ENCODE measurements around the gene ANKRD9.

The ANKRD9 gene

GRCh38 chr14:102512793-102513300 lies 3.3 kb upstream of the ANKRD9 start:
- DNase-seq (ENCODE audit: low read depth in 2 of 2): no peak

GRCh38 chr14:102511538-102511937 lies 2.0 kb upstream of the ANKRD9 start:
- no peak for DNase-seq (ENCODE audit: low read depth in 2 of 2)

GRCh38 chr14:102510616-102511520 lies 1.3 kb upstream of the ANKRD9 start:
- no peak for DNase-seq (ENCODE audit: low read depth in 2 of 2)

GRCh38 chr14:102508774-102509745 lies 516 bp downstream of the ANKRD9 start:
- DNase-seq (ENCODE audit: low read depth in 2 of 2): no peak

- DNase-seq (ENCODE audit: low read depth in 2 of 2): no peak
These were observed 1.2 kb downstream of the ANKRD9 start for GRCh38 chr14:102508410-102508773.

GRCh38 chr14:102507857-102508312 lies 1.7 kb downstream of the ANKRD9 start:
- DNase-seq (ENCODE audit: low read depth in 2 of 2): no peak

- no peak for DNase-seq (ENCODE audit: low read depth in 2 of 2)
These were observed 2.3 kb downstream of the ANKRD9 start for GRCh38 chr14:102507081-102507856.

- DNase-seq (ENCODE audit: low read depth in 2 of 2): no peak
These were observed 3.0 kb downstream of the ANKRD9 start for GRCh38 chr14:102506626-102506925.

- no peak for DNase-seq (ENCODE audit: low read depth in 2 of 2)
These were observed 3.6 kb downstream of the ANKRD9 start for GRCh38 chr14:102505775-102506625.

- no peak for DNase-seq (ENCODE audit: low read depth in 2 of 2)
These were observed 4.5 kb downstream of the ANKRD9 start for GRCh38 chr14:102505000-102505619.

GRCh38 chr14:102504328-102504999 lies 5.1 kb downstream of the ANKRD9 start:
- no peak for DNase-seq (ENCODE audit: low read depth in 2 of 2)

GRCh38 chr14:102503641-102504327 lies 5.8 kb downstream of the ANKRD9 start:
- DNase-seq (ENCODE audit: low read depth in 2 of 2): no peak

- DNase-seq (ENCODE audit: low read depth in 2 of 2): no peak
These were observed 7.0 kb downstream of the ANKRD9 start for GRCh38 chr14:102502571-102502970.

- DNase-seq (ENCODE audit: low read depth in 2 of 2): no peak
These were observed 7.7 kb downstream of the ANKRD9 start for GRCh38 chr14:102501751-102502315.

- no peak for DNase-seq (ENCODE audit: low read depth in 2 of 2)
These were observed 8.9 kb downstream of the ANKRD9 start for GRCh38 chr14:102500713-102501112.

- DNase-seq (ENCODE audit: low read depth in 2 of 2): no peak
These were observed 9.4 kb downstream of the ANKRD9 start for GRCh38 chr14:102500158-102500662.

- DNase-seq (ENCODE audit: low read depth in 2 of 2): no peak
These were observed 10.0 kb downstream of the ANKRD9 start for GRCh38 chr14:102499401-102500157.

All from stimulated activated CD8-positive, alpha-beta memory T cell treated with anti-CD3 and anti-CD28 coated beads, Interleukin-2, amount 100 ng/mL, for 1 hour (primary cell).